ENCODE data around the gene NOC4L. TPM values are rescaled to one million over a fixed set of nuclear protein-coding genes. Genes with fewer than 3 reads are reported as not detected.
A peak's percentile ranks its signal among the peaks of the same experiment; 100 is the strongest.
"Not testable (repeated sequence)": the region's sequence is repeated elsewhere in the genome, so short reads cannot be mapped to it uniquely, and the experiment has no call there.

The NOC4L gene
- total RNA-seq, result 10.0 and 11.4 TPM in 2 replicates

GRCh38 chr12:132144115-132144809, at the start of gene NOC4L, which contains the start of gene DDX51:
Gene NOC4L (plus strand): TSS chr12:132144457. CDS start chr12:132144489, 32 bp downstream.
Gene DDX51 (minus strand): TSS chr12:132144319. CDS start chr12:132144296, 23 bp downstream.
- peak; percentile 80 for DNase-seq (ENCODE audit: low read depth)
- Histone ChIP-seq H3K27me3 (ENCODE audit: control insufficient read depth, insufficient read depth, low read length) (no peaks in the 10 kb centered on the region), H3K4me3 (ENCODE audit: low read depth, low read length) (peak within 1 kb of the TSS; percentile 98), H3K36me3 (ENCODE audit: control insufficient read depth, insufficient read depth, low read length) (peaks cover 33% of the 10 kb centered on the region)
- FAIRE-seq, result no peak
- peak; percentile 8 for TF ChIP-seq CTCF (IDR thresholded peaks at IDR 0.05; ENCODE audit: insufficient read depth, low read length, severe bottlenecking)

GRCh38 chr12:132095520-132096409, 48.5 kb upstream of the NOC4L start:
- Histone ChIP-seq H3K36me3 (ENCODE audit: control insufficient read depth, insufficient read depth, low read length) (no peaks in the 10 kb centered on the region), H3K27me3 (ENCODE audit: control insufficient read depth, insufficient read depth, low read length) (no peaks in the 10 kb centered on the region), H3K4me3 (ENCODE audit: low read depth, low read length) (no peak overlapping the region)
- FAIRE-seq (no peak), DNase-seq (ENCODE audit: low read depth) (no peak)
- TF ChIP-seq CTCF (IDR thresholded peaks at IDR 0.05; ENCODE audit: insufficient read depth, low read length, severe bottlenecking), result no peak

- DNase-seq (ENCODE audit: low read depth) (no peak), FAIRE-seq (no peak)
- no peaks in the 10 kb centered on the region for H3K36me3 ChIP-seq (ENCODE audit: control insufficient read depth, insufficient read depth, low read length)
Measured at GRCh38 chr12:132099739-132100138, 44.5 kb upstream of the NOC4L start.

GRCh38 chr12:132100306-132101065, 43.8 kb upstream of the NOC4L start:
- Histone ChIP-seq H3K36me3 (ENCODE audit: control insufficient read depth, insufficient read depth, low read length) (no peaks in the 10 kb centered on the region), H3K4me3 (ENCODE audit: low read depth, low read length) (no peak overlapping the region), H3K27me3 (ENCODE audit: control insufficient read depth, insufficient read depth, low read length) (no peaks in the 10 kb centered on the region)
- no peak for TF ChIP-seq CTCF (IDR thresholded peaks at IDR 0.05; ENCODE audit: insufficient read depth, low read length, severe bottlenecking)
- no peak for DNase-seq (ENCODE audit: low read depth)
- FAIRE-seq, result no peak

More at GRCh38 chr12:132099739-132100138, 44.5 kb upstream of the NOC4L start:
- H3K27me3 ChIP-seq (ENCODE audit: control insufficient read depth, insufficient read depth, low read length), result no peaks in the 10 kb centered on the region
- no peak overlapping the region for H3K4me3 ChIP-seq (ENCODE audit: low read depth, low read length)
- TF ChIP-seq CTCF (IDR thresholded peaks at IDR 0.05; ENCODE audit: insufficient read depth, low read length, severe bottlenecking), result no peak

GRCh38 chr12:132102297-132102696, 42.0 kb upstream of the NOC4L start:
- no peak for DNase-seq (ENCODE audit: low read depth)
- Histone ChIP-seq H3K4me3 (ENCODE audit: low read depth, low read length) (no peak overlapping the region), H3K27me3 (ENCODE audit: control insufficient read depth, insufficient read depth, low read length) (no peaks in the 10 kb centered on the region), H3K36me3 (ENCODE audit: control insufficient read depth, insufficient read depth, low read length) (no peaks in the 10 kb centered on the region)
- FAIRE-seq, result no peak
- no peak for TF ChIP-seq CTCF (IDR thresholded peaks at IDR 0.05; ENCODE audit: insufficient read depth, low read length, severe bottlenecking)

- H3K27me3 ChIP-seq (ENCODE audit: control insufficient read depth, insufficient read depth, low read length); DNase-seq (ENCODE audit: low read depth); H3K36me3 ChIP-seq (ENCODE audit: control insufficient read depth, insufficient read depth, low read length); H3K4me3 ChIP-seq (ENCODE audit: low read depth, low read length); FAIRE-seq: not testable (repeated sequence)
Measured at GRCh38 chr12:132103072-132103471, 41.2 kb upstream of the NOC4L start.
